Hepatocyte (in vitro differentiated cells): ENCODE results near the gene SHMT2. TPM values are rescaled to one million over a fixed set of nuclear protein-coding genes. Genes with fewer than 3 reads are reported as not detected.
A peak's percentile ranks its signal among the peaks of the same experiment; 100 is the strongest.

Source experiments
- microRNA counts: library from miRNA; unstranded; fragments of <30 nt; microRNA quantifications from one replicate; lab custom pipeline; 2017
- microRNA-seq: library from miRNA; unstranded; fragments of <30 nt; microRNA quantifications from one replicate; pipeline ENCODE4, GENCODE V29; 2017
- polyA plus RNA-seq: library from polyadenylated mRNA; unstranded; fragments of >200 nt; fragmentation: Nextera tagmentation; extraction: Ambion mirVana; gene quantifications from 2 replicates; pipeline ENCODE4 v1.2.1, GENCODE V29; 2016
- small RNA-seq: library from RNA; depleted of rRNA; stranded (forward); fragments of <200 nt; gene quantifications from one replicate; pipeline ENCODE3, GENCODE V24; 2014
- total RNA-seq: library from RNA; depleted of rRNA; stranded (reverse); fragments of >200 nt; gene quantifications from 2 replicates; pipeline ENCODE4 v1.2.3, GENCODE V29; 2014

SHMT2 gene
- total and polyA plus RNA-seq, 2 experiments from 2014 or later: 126 to 168 TPM

MicroRNAs within 50 kb of the gene (microRNA counts, 767-probe panel; counts per million panel counts)
- not detected for microRNA hsa-miR-1228-3p (lab: Ali Mortazavi, UCI)

Small RNA genes within 50 kb of the gene (microRNA-seq; reads per million reads assigned to microRNA genes)
- gene MIR1228: 11.2 reads per million, percentile 26 among the genes with 10 or more reads in this experiment

Small RNA genes within 50 kb of the gene (small RNA-seq; reads per million reads assigned to genes)
- gene MIR1228: 1.0 reads per million, percentile 72 among the genes with 10 or more reads in this experiment

Other genes with a start within 250 kb of the SHMT2 start
- gene ZBTB39, start 223.2 kb upstream of the SHMT2 start, total RNA-seq: 6.4 and 6.5 TPM in 2 replicates
- gene ZBTB39, start 223.2 kb upstream of the SHMT2 start, polyA plus RNA-seq: 1.8 and 2.0 TPM in 2 replicates
- 13.0 and 18.1 TPM in 2 replicates for gene TAC3, start 213.2 kb upstream of the SHMT2 start, total RNA-seq
- gene TAC3, start 213.2 kb upstream of the SHMT2 start, polyA plus RNA-seq: 113 and 167 TPM in 2 replicates
- gene MYO1A, start 179.6 kb upstream of the SHMT2 start, total RNA-seq: 28.3 and 29.2 TPM in 2 replicates
- gene MYO1A, start 179.6 kb upstream of the SHMT2 start, polyA plus RNA-seq: 23.8 and 25.2 TPM in 2 replicates
- gene NEMP1, start 150.9 kb upstream of the SHMT2 start, total RNA-seq: 8.3 and 9.3 TPM in 2 replicates
- 3.0 and 6.2 TPM in 2 replicates for gene NEMP1, start 150.9 kb upstream of the SHMT2 start, polyA plus RNA-seq
- gene NAB2, start 140.6 kb upstream of the SHMT2 start, total RNA-seq: 21.9 and 24.8 TPM in 2 replicates
- gene NAB2, start 140.6 kb upstream of the SHMT2 start, polyA plus RNA-seq: 12.3 and 12.9 TPM in 2 replicates
- gene STAT6, start 118.3 kb upstream of the SHMT2 start, total RNA-seq: 76.7 and 78.9 TPM in 2 replicates
- 80.0 and 101 TPM in 2 replicates for gene STAT6, start 118.3 kb upstream of the SHMT2 start, polyA plus RNA-seq
- gene LRP1, start 101.2 kb upstream of the SHMT2 start, total RNA-seq: 48.5 and 76.8 TPM in 2 replicates
- gene LRP1, start 101.2 kb upstream of the SHMT2 start, polyA plus RNA-seq: 47.8 and 57.6 TPM in 2 replicates
- not detected in 2 replicates for gene LRP1-AS, start 82.1 kb upstream of the SHMT2 start, total RNA-seq
- gene LRP1-AS, start 82.1 kb upstream of the SHMT2 start, polyA plus RNA-seq: 0.59 TPM in 1 of 2 replicates, not detected in the other
- gene NXPH4, start 12.9 kb upstream of the SHMT2 start, total RNA-seq: 0.52 and 1.1 TPM in 2 replicates
- 2.7 and 3.3 TPM in 2 replicates for gene NXPH4, start 12.9 kb upstream of the SHMT2 start, polyA plus RNA-seq
- 0.23 and 1.1 TPM in 2 replicates for gene STAC3, start 21.5 kb downstream of the SHMT2 start, total RNA-seq
- gene STAC3, start 21.5 kb downstream of the SHMT2 start, polyA plus RNA-seq: 0.49 and 0.83 TPM in 2 replicates
- gene R3HDM2, start 201.3 kb downstream of the SHMT2 start, total RNA-seq: 22.8 and 28.7 TPM in 2 replicates
- 13.4 and 17.1 TPM in 2 replicates for gene R3HDM2, start 201.3 kb downstream of the SHMT2 start, polyA plus RNA-seq
- 1.3 and 1.8 TPM in 2 replicates for gene INHBC, start 205.1 kb downstream of the SHMT2 start, total RNA-seq
- 1.5 and 3.4 TPM in 2 replicates for gene INHBC, start 205.1 kb downstream of the SHMT2 start, polyA plus RNA-seq
- gene INHBE, start 225.6 kb downstream of the SHMT2 start, total RNA-seq: 44.2 and 45.9 TPM in 2 replicates
- gene INHBE, start 225.6 kb downstream of the SHMT2 start, polyA plus RNA-seq: 6.1 and 15.1 TPM in 2 replicates
- 5.9 and 7.6 TPM in 2 replicates for gene GLI1, start 230.1 kb downstream of the SHMT2 start, total RNA-seq
- gene GLI1, start 230.1 kb downstream of the SHMT2 start, polyA plus RNA-seq: 5.1 and 6.0 TPM in 2 replicates